ENCODE data around the gene DNAJC15. TPM values are rescaled to one million over a fixed set of nuclear protein-coding genes. Genes with fewer than 3 reads are reported as not detected.

The DNAJC15 gene
- total RNA-seq, 3 donors from 2014 or later = 9.2 to 14.4 (median 12.9) TPM

DNA sequence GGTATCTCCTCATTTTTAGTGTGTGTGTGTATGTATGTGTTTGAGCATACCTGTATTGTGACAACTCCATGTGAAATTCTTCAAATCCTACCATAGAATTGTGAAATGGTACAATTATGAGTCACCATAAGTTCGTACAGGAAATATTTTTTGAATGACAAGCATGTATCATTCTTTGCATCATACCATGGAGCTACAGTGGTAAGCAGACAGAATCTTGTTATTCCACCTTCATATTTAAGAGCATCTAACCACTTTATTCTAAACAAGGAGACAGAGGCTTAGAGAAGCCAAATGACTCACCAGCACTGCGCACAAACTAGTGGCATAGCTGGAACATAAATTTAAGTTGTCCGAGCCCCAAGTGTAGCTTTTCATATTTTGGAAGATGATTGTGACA lies 26.8 kb upstream of the DNAJC15 start:
- Histone ChIP-seq H3K4me1 (no peaks in the 10 kb centered on the region), H3K27me3 (no peaks in the 10 kb centered on the region), H3K9me3 (no peaks in the 10 kb centered on the region), H3K36me3 (no peaks in the 10 kb centered on the region), H3K27ac (no peak overlapping the region), H3K4me3 (no peak overlapping the region)
- intact Hi-C loops (cut with DNase I; ENCODE audit: low total_unique reads) = no loop called here
- TF ChIP-seq, protein P1, sequence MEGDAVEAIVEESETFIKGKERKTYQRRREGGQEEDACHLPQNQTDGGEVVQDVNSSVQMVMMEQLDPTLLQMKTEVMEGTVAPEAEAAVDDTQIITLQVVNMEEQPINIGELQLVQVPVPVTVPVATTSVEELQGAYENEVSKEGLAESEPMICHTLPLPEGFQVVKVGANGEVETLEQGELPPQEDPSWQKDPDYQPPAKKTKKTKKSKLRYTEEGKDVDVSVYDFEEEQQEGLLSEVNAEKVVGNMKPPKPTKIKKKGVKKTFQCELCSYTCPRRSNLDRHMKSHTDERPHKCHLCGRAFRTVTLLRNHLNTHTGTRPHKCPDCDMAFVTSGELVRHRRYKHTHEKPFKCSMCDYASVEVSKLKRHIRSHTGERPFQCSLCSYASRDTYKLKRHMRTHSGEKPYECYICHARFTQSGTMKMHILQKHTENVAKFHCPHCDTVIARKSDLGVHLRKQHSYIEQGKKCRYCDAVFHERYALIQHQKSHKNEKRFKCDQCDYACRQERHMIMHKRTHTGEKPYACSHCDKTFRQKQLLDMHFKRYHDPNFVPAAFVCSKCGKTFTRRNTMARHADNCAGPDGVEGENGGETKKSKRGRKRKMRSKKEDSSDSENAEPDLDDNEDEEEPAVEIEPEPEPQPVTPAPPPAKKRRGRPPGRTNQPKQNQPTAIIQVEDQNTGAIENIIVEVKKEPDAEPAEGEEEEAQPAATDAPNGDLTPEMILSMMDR (IDR thresholded peaks at IDR 0.05) = no peak
- TF ChIP-seq POLR2AphosphoS5 (IDR thresholded peaks at IDR 0.05) (no peak), POLR2A (IDR thresholded peaks at IDR 0.05) (no peak)
- no peak for DNase-seq (ENCODE audit: low spot score in 2 of 2)

DNA sequence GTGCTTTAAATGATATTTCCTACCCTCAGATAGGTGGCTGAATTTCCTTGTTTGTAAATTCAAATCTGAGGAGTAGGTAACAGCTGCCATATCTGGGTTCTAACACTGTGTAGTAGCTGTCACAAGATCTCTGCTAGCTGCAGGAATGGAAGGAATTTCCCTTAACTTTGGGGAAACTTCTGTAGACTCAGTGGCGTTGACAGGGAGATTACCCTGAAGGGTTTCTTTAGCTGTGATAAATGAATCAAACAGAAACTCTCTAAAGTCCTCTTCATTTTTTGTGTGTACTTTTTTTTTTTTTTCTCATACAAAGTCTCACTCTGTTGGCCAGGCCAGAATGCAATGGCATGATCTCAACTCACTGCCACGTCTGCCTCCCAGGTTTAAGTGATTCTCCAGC lies 26.0 kb upstream of the DNAJC15 start:
- H3K9me3 ChIP-seq = no peaks in the 10 kb centered on the region
- DNase-seq (ENCODE audit: low spot score in 2 of 2) = no peak
- no peak overlapping the region for H3K4me3 ChIP-seq
- no peak overlapping the region for H3K27ac ChIP-seq
- H3K27me3 ChIP-seq = no peaks in the 10 kb centered on the region
- H3K4me1 ChIP-seq = no peaks in the 10 kb centered on the region
- no peaks in the 10 kb centered on the region for H3K36me3 ChIP-seq
- intact Hi-C loops (cut with DNase I; ENCODE audit: low total_unique reads) = no loop called here
- TF ChIP-seq POLR2AphosphoS5 (IDR thresholded peaks at IDR 0.05) = no peak
- TF ChIP-seq, protein P1 (IDR thresholded peaks at IDR 0.05) = no peak
- TF ChIP-seq POLR2A (IDR thresholded peaks at IDR 0.05) = no peak

DNA sequence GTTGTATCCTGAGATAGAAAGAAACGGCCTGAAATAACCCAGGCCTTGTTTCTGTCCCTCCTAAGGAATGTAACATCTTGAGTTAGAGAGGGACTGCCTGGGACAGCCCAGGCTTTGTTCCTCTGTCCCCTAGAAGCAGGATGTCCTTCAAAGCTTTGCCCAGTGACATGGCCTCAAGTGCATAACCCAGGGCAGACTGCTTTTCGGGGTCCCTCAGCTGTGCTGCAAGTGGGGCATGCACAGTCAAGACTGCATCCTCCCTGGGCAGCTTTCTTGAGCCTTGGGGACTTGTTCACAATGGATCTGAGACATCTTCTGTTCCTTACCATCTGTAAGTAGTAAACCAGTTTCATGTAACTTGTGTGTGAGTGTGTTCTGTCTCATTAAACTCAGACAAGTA lies 23.9 kb upstream of the DNAJC15 start:
- Histone ChIP-seq H3K4me3 (no peak overlapping the region), H3K9me3 (no peaks in the 10 kb centered on the region), H3K27me3 (no peaks in the 10 kb centered on the region), H3K4me1 (no peaks in the 10 kb centered on the region), H3K36me3 (no peaks in the 10 kb centered on the region), H3K27ac (no peak overlapping the region)
- no peak for DNase-seq (ENCODE audit: low spot score in 2 of 2)
- TF ChIP-seq, protein P1 (IDR thresholded peaks at IDR 0.05) = no peak
- TF ChIP-seq POLR2A (IDR thresholded peaks at IDR 0.05) (no peak), POLR2AphosphoS5 (IDR thresholded peaks at IDR 0.05) (no peak)
- intact Hi-C loops (cut with DNase I; ENCODE audit: low total_unique reads) = no loop called here

DNA sequence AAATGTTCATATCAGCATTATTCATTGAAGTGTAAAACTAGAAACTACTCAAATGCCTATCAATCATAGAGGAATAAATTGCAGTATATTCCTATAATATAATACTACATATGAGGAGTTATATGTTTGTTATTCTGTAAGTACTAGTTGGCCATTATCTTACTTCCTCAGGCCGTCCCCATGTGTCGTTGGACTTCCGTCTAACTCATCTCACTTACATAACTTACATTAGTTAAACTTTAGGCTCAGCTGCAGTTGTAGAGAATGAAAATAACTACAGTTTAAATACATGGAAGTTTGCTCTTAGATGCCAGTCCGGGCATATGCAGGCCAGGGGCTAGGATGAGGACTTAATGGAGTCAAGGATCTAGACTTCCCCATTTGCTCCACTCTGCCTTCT lies 22.7 kb upstream of the DNAJC15 start:
- H3K4me3 ChIP-seq = no peak overlapping the region
- no peak for DNase-seq (ENCODE audit: low spot score in 2 of 2)
- H3K4me1 ChIP-seq = no peaks in the 10 kb centered on the region
- H3K9me3 ChIP-seq = no peaks in the 10 kb centered on the region
- intact Hi-C loops (cut with DNase I; ENCODE audit: low total_unique reads) = no loop called here
- no peak overlapping the region for H3K27ac ChIP-seq
- H3K36me3 ChIP-seq = no peaks in the 10 kb centered on the region
- TF ChIP-seq, protein P1 (IDR thresholded peaks at IDR 0.05) = no peak
- H3K27me3 ChIP-seq = no peaks in the 10 kb centered on the region

DNA sequence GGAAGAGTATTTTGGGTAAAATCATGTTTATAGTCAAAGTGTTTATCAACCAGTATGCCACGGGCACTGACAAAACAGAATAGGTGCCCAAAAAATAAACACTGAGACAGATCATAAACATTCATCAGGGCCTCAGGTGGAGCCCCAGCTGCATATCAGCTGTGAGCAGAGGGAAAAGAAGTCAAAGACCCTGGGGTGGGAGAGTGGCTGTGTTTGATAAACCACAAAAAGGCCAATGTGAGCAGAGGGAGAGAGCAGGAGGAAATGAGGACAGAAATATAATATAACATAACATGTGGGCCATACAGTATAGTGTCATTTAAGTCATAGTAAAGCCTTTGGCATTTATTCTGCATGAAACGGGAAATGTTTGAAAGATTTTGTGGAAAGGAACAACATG lies 21.4 kb upstream of the DNAJC15 start:
- H3K4me1 ChIP-seq = no peaks in the 10 kb centered on the region
- no peaks in the 10 kb centered on the region for H3K36me3 ChIP-seq
- no peak for DNase-seq (ENCODE audit: low spot score in 2 of 2)
- H3K4me3 ChIP-seq = no peak overlapping the region
- intact Hi-C loops (cut with DNase I; ENCODE audit: low total_unique reads) = no loop called here
- H3K27me3 ChIP-seq = no peaks in the 10 kb centered on the region
- H3K27ac ChIP-seq = no peak overlapping the region
- no peaks in the 10 kb centered on the region for H3K9me3 ChIP-seq
- no peak for TF ChIP-seq POLR2AphosphoS5 (IDR thresholded peaks at IDR 0.05)
- no peak for TF ChIP-seq POLR2A (IDR thresholded peaks at IDR 0.05)
- TF ChIP-seq, protein P1 (IDR thresholded peaks at IDR 0.05) = no peak
